Measurements from ENCODE around the gene CAB39L.

Gene CAB39L

GRCh38 chr13:49367640-49368422 lies 76.0 kb downstream of the CAB39L start:
- H3K4me3 ChIP-seq (ENCODE audit: low read depth, low read length) = no peak overlapping the region
- TF ChIP-seq, protein P1, sequence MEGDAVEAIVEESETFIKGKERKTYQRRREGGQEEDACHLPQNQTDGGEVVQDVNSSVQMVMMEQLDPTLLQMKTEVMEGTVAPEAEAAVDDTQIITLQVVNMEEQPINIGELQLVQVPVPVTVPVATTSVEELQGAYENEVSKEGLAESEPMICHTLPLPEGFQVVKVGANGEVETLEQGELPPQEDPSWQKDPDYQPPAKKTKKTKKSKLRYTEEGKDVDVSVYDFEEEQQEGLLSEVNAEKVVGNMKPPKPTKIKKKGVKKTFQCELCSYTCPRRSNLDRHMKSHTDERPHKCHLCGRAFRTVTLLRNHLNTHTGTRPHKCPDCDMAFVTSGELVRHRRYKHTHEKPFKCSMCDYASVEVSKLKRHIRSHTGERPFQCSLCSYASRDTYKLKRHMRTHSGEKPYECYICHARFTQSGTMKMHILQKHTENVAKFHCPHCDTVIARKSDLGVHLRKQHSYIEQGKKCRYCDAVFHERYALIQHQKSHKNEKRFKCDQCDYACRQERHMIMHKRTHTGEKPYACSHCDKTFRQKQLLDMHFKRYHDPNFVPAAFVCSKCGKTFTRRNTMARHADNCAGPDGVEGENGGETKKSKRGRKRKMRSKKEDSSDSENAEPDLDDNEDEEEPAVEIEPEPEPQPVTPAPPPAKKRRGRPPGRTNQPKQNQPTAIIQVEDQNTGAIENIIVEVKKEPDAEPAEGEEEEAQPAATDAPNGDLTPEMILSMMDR (IDR thresholded peaks at IDR 0.05; ENCODE audit: low read depth, low read length) = no peak
- in situ Hi-C loops (cut with HindIII; ENCODE audit: low sequenced_read_pairs) = no loop called here
- no peak for DNase-seq (ENCODE audit: low read depth, low spot score)

DNA sequence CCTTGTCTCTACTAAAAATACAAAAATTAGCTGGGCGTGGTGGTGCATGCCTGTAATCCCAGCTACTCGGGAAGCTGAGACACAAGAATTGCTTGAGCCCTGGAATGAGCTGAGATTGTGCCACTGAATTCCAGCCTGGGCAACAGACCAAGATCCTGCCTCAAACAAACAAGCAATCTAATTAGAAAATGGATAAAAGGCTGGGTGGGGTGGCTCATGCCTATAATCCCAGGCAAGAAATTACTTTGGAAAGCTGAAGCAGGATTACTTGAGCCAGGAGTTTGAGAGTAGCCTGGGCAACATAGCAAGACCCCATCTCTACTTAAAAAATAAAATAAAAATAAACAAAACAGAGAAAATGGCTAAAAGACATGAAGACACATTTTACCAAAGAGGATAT lies 77.0 kb downstream of the CAB39L start:
- H3K4me3 ChIP-seq (ENCODE audit: low read depth, low read length) = no peak overlapping the region
- no peak for DNase-seq (ENCODE audit: low read depth, low spot score)
- in situ Hi-C loops (cut with HindIII; ENCODE audit: low sequenced_read_pairs) = no loop called here
- TF ChIP-seq, protein P1 (IDR thresholded peaks at IDR 0.05; ENCODE audit: low read depth, low read length) = no peak

DNA sequence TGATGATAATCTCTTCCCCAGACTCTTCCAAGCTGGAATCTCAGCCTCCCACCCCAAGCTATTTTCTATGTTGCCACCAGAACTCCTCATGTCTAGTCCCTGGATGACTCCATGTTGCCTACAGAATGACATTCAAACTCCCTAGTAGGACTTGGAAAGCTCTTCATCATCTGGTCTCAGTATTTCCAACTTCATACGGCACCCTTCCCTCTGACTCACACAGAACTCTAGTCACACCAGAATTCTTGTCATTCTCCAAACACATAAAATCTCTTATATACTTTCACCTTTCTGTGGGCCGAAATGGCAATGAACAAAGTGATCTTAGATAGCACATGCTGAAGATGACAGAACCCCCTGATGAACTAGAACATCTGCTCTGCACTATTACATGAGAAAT lies 86.2 kb downstream of the CAB39L start:
- peak; percentile 64 for DNase-seq (ENCODE audit: low read depth, low spot score)

DNA sequence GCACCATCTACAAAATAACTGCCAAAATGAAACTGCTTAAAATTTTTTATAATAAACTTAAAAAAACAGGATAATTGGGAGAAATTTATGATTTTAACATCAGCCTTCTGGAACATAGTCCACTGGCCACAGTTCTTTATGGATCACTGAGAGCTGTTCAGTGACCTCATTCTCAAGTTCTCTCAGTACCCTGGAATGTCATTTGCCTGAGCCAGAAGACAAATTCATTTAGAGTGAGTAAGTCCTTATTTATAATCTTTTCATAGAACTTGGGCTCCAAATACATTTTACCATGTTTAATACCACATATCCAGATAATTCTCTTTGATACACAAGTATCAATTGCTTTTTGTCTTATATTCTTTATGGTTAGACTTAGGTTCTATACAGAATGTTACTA lies 87.6 kb downstream of the CAB39L start:
- TF ChIP-seq, protein P1 (IDR thresholded peaks at IDR 0.05; ENCODE audit: low read depth, low read length) = no peak
- H3K4me3 ChIP-seq (ENCODE audit: low read depth, low read length) = no peak overlapping the region
- DNase-seq (ENCODE audit: low read depth, low spot score) = peak; percentile 88
- in situ Hi-C loops (cut with HindIII; ENCODE audit: low sequenced_read_pairs) = no loop called here

More for the DNA sequence above, 86.2 kb downstream of the CAB39L start:
- in situ Hi-C loops (cut with HindIII; ENCODE audit: low sequenced_read_pairs) = no loop called here
- no peak overlapping the region for H3K4me3 ChIP-seq (ENCODE audit: low read depth, low read length)
- TF ChIP-seq, protein P1 (IDR thresholded peaks at IDR 0.05; ENCODE audit: low read depth, low read length) = no peak

GRCh38 chr13:49354719-49355118 lies 89.1 kb downstream of the CAB39L start:
- DNase-seq (ENCODE audit: low read depth, low spot score) = no peak
- TF ChIP-seq, protein P1 (IDR thresholded peaks at IDR 0.05; ENCODE audit: low read depth, low read length) = no peak
- in situ Hi-C loops (cut with HindIII; ENCODE audit: low sequenced_read_pairs) = no loop called here
- H3K4me3 ChIP-seq (ENCODE audit: low read depth, low read length) = no peak overlapping the region

DNA sequence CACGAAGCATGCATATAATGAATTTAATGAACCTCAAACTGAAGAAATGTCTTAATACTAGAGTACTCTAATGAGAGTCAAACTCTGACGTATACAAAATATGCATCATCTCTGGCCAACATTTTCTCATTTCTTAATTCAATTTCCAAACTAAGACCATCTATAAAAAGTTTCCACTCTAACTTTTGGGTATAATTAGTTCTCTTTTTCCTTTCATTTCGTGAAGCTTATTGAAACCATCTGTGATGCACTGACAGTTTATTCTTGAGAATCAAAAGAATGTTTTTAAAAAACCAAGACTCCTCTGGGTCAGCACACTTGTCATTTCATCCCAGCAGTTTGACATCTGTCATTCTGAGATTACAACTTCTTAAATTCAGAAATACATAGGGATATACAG lies 90.0 kb downstream of the CAB39L start:
- TF ChIP-seq, protein P1 (IDR thresholded peaks at IDR 0.05; ENCODE audit: low read depth, low read length) = no peak
- in situ Hi-C loops (cut with HindIII; ENCODE audit: low sequenced_read_pairs) = no loop called here
- no peak for DNase-seq (ENCODE audit: low read depth, low spot score)

More for the DNA sequence above, 90.0 kb downstream of the CAB39L start:
- no peak overlapping the region for H3K4me3 ChIP-seq (ENCODE audit: low read depth, low read length)

All from astrocyte of the spinal cord (primary cell).